ENCODE measurements around the gene FAM43B.

FAM43B gene

GRCh38 chr1:20552728-20553445, 514 bp downstream of the FAM43B start:
- no peak for DNase-seq

GRCh38 chr1:20555025-20555757, 2.8 kb downstream of the FAM43B start:
- no peak for DNase-seq

GRCh38 chr1:20555758-20556120, 3.4 kb downstream of the FAM43B start:
- DNase-seq: no peak

- DNase-seq: no peak
Observed at GRCh38 chr1:20558191-20558590, 5.8 kb downstream of the FAM43B start.

GRCh38 chr1:20560966-20561365, 8.6 kb downstream of the FAM43B start:
- no peak for DNase-seq

- DNase-seq: no peak
Observed at GRCh38 chr1:20565234-20565633, 12.9 kb downstream of the FAM43B start.

GRCh38 chr1:20569523-20570098, 17.2 kb downstream of the FAM43B start:
- DNase-seq: no peak

- no peak for DNase-seq
Observed at GRCh38 chr1:20571427-20571826, 19.1 kb downstream of the FAM43B start.

GRCh38 chr1:20573987-20574386, 21.6 kb downstream of the FAM43B start:
- no peak for DNase-seq

- peak; percentile 4 for DNase-seq
Observed at GRCh38 chr1:20574686-20575540, 22.5 kb downstream of the FAM43B start.

GRCh38 chr1:20575541-20576336, 23.4 kb downstream of the FAM43B start:
- no peak for DNase-seq

- DNase-seq: no peak
Observed at GRCh38 chr1:20578062-20578461, 25.7 kb downstream of the FAM43B start.

- DNase-seq: no peak
Observed at GRCh38 chr1:20578721-20579395, 26.5 kb downstream of the FAM43B start.

GRCh38 chr1:20584890-20585289, 32.5 kb downstream of the FAM43B start:
- no peak for DNase-seq

- DNase-seq: no peak
Observed at GRCh38 chr1:20586953-20587660, 34.7 kb downstream of the FAM43B start.

GRCh38 chr1:20587661-20588053, 35.3 kb downstream of the FAM43B start:
- DNase-seq: no peak

- peak; percentile 2 for DNase-seq
Observed at GRCh38 chr1:20588634-20589225, 36.4 kb downstream of the FAM43B start, which contains the start of gene CDA. Gene CDA (plus strand): TSS chr1:20589097. CDS start chr1:20589130, 33 bp downstream.

GRCh38 chr1:20589331-20590278, 37.2 kb downstream of the FAM43B start:
- DNase-seq: no peak

GRCh38 chr1:20590306-20590777, 38.0 kb downstream of the FAM43B start:
- no peak for DNase-seq

Measured in NCI-H748 treated with DMSO at 0.1 percent for 48 hours (cell line).